ENCODE measurements around the gene UBE2QL1.
A peak's percentile ranks its signal among the peaks of the same experiment; 100 is the strongest.

Gene UBE2QL1

GRCh38 chr5:6480133-6481051 lies 31.7 kb downstream of the UBE2QL1 start:
- DNase-seq, result no peak

- DNase-seq, result no peak
These were observed 34.1 kb downstream of the UBE2QL1 start for GRCh38 chr5:6482735-6483134.

- DNase-seq, result peak; percentile 18
These were observed 35.3 kb downstream of the UBE2QL1 start for GRCh38 chr5:6483880-6484382.

- DNase-seq, result no peak
These were observed 35.8 kb downstream of the UBE2QL1 start for GRCh38 chr5:6484446-6484845.

GRCh38 chr5:6484899-6485298 lies 36.2 kb downstream of the UBE2QL1 start:
- no peak for DNase-seq

GRCh38 chr5:6485441-6485840 lies 36.8 kb downstream of the UBE2QL1 start:
- DNase-seq, result no peak

- DNase-seq, result no peak
These were observed 37.4 kb downstream of the UBE2QL1 start for GRCh38 chr5:6486074-6486473.

GRCh38 chr5:6487081-6487480 lies 38.4 kb downstream of the UBE2QL1 start:
- DNase-seq, result no peak

GRCh38 chr5:6488021-6488420 lies 39.4 kb downstream of the UBE2QL1 start:
- no peak for DNase-seq

- no peak for DNase-seq
These were observed 41.1 kb downstream of the UBE2QL1 start for GRCh38 chr5:6489643-6490185.

GRCh38 chr5:6490246-6490645 lies 41.6 kb downstream of the UBE2QL1 start:
- DNase-seq, result no peak

GRCh38 chr5:6490693-6491092 lies 42.0 kb downstream of the UBE2QL1 start:
- DNase-seq, result no peak

- DNase-seq, result no peak
These were observed 42.7 kb downstream of the UBE2QL1 start for GRCh38 chr5:6491196-6491918.

GRCh38 chr5:6491919-6492290 lies 43.2 kb downstream of the UBE2QL1 start:
- no peak for DNase-seq

- DNase-seq, result no peak
These were observed 44.3 kb downstream of the UBE2QL1 start for GRCh38 chr5:6492934-6493333.

GRCh38 chr5:6493681-6494454 lies 45.2 kb downstream of the UBE2QL1 start:
- no peak for DNase-seq

GRCh38 chr5:6494939-6495338 lies 46.3 kb downstream of the UBE2QL1 start:
- DNase-seq, result no peak

- no peak for DNase-seq
These were observed 47.0 kb downstream of the UBE2QL1 start for GRCh38 chr5:6495433-6496206.

- no peak for DNase-seq
These were observed 47.5 kb downstream of the UBE2QL1 start for GRCh38 chr5:6496207-6496584.

- no peak for DNase-seq
These were observed 48.0 kb downstream of the UBE2QL1 start for GRCh38 chr5:6496636-6497035.

GRCh38 chr5:6497262-6497661 lies 48.6 kb downstream of the UBE2QL1 start:
- no peak for DNase-seq

GRCh38 chr5:6498968-6499367 lies 50.3 kb downstream of the UBE2QL1 start:
- DNase-seq, result no peak
